ENCODE data around the gene PRR18.
"Not testable (repeated sequence)": the region's sequence is repeated elsewhere in the genome, so short reads cannot be mapped to it uniquely, and the experiment has no call there.

The PRR18 gene

GRCh38 chr6:166308033-166308768, at the start of gene PRR18:
PRR18 (minus strand) TSS chr6:166308392; CDS start chr6:166308142, 250 bp downstream.
- DNase-seq (ENCODE audit: low spot score) = peak; percentile 85

GRCh38 chr6:166355552-166355951, 47.4 kb upstream of the PRR18 start:
- no peak for DNase-seq (ENCODE audit: low spot score)

- DNase-seq (ENCODE audit: low spot score) = no peak
Observed at GRCh38 chr6:166354965-166355364, 46.8 kb upstream of the PRR18 start.

- DNase-seq (ENCODE audit: low spot score) = no peak
Observed at GRCh38 chr6:166354143-166354542, 46.0 kb upstream of the PRR18 start.

GRCh38 chr6:166353507-166353906, 45.3 kb upstream of the PRR18 start:
- no peak for DNase-seq (ENCODE audit: low spot score)

GRCh38 chr6:166352923-166353322, 44.7 kb upstream of the PRR18 start:
- no peak for DNase-seq (ENCODE audit: low spot score)

- peak; percentile 68 for DNase-seq (ENCODE audit: low spot score)
Observed at GRCh38 chr6:166351715-166352285, 43.6 kb upstream of the PRR18 start.

DNA sequence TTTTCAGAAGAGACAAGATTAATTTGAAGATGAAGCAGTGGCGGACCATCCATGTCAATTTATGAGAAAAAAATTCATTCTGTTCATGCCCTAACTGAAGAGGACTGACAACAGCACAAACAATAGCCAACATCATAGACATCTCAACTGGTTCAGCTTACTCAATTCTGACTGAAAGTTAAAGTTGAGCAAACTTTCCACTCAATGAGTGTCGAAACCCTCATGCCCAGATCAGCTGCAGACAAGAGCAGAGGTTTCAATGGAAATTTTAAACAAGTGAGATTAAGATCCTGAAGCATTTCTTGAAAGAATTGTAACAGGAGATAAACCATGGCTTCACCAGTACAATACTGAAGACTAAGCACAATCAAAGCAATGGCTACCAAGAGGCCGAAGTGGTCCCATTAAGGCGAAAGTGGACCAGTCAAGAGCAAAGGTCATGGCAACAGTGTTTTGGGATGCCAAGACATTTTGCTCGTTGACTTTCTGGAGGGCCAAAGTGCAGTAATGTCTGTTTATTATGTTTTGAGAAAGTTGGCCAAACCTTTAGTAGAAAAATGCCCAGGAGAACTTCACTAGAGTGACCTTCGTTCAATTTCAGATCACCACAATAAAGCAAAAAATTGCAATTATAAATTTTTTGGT, 40.2 kb upstream of the PRR18 start:
- no peak for DNase-seq (ENCODE audit: low spot score)

GRCh38 chr6:166346965-166347364, 38.8 kb upstream of the PRR18 start:
- no peak for DNase-seq (ENCODE audit: low spot score)

DNA sequence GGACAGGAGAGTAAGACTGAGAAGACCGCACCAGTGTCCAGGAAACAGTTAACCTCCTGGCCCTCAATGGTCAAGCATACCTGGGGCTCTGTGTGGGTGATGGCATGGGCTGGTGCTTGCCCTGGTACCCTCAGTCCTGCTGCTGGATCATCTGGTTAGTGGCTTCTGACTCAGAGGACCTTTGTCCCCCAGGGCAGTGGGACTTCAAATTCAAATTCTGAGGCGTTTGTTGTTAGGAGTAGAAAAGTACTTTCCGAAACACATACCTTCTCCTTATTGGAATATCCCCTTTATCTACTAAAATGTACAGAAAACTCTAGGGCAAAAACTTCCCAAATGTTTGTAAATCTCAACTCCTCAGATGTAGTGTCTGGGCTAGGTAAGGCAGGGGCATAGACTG, 38.3 kb upstream of the PRR18 start:
- DNase-seq (ENCODE audit: low spot score) = no peak

DNA sequence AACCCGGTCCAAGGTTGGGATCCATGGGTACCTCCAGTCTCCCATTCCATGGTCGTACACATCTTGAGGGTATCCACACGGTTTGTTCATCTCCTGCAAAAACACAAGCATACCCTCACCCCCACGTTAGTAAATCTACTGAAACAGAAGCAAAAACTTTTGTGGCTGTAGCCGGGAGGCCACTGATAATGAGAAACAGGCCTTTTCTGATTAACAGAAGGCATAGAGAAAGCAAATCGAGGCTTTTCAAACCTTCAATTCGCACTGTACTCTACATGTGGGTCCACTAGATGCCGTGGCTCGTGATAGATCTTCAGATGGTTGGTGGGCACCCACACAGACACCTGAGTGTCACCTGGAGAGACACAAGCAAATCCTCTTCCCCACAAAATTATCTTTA, 37.5 kb upstream of the PRR18 start:
- DNase-seq (ENCODE audit: low spot score) = not testable (repeated sequence)

GRCh38 chr6:166344921-166345320, 36.7 kb upstream of the PRR18 start:
- DNase-seq (ENCODE audit: low spot score) = not testable (repeated sequence)

DNA sequence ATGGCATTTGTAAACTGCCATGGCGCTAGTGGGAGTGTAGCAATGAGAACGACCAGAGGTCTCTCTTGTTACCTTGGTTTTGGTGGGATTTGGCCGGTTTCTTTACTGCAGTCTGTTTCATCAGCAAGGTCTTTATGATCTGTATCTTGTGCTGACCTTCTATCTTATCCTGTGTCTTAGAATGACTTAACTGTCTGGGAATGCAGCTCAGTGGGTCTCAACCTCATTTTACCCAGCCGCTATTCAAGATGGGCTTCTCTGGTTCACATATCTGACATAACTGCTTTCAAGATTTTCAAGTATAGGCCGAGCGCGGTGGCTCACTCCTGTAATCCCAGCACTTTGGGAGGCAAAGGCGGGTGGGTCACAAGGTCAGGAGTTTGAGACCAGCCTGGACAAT, 36.0 kb upstream of the PRR18 start:
- no peak for DNase-seq (ENCODE audit: low spot score)

DNA sequence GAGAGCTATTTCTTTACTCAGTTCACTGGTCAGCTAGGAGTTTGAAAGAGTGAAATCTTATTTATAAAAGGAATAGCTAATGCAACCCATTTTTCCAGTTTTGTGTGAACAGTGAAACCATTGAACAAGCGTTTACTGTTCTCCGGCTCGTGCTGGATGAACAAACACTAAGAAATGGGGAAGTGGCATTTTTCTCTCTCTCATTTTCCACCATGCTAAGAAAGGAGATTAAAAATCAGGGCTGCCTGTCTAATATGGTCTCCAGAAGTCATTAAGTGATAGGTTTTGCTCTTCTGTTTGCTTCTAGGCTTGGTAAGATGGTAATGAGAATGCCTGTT, 34.9 kb upstream of the PRR18 start:
- no peak for DNase-seq (ENCODE audit: low spot score)

- DNase-seq (ENCODE audit: low spot score) = peak; percentile 86
Observed at GRCh38 chr6:166342349-166343149, 34.4 kb upstream of the PRR18 start, which contains the start of gene SFT2D1. SFT2D1 (minus strand) TSS chr6:166342545; CDS start chr6:166342481, 64 bp downstream.

DNA sequence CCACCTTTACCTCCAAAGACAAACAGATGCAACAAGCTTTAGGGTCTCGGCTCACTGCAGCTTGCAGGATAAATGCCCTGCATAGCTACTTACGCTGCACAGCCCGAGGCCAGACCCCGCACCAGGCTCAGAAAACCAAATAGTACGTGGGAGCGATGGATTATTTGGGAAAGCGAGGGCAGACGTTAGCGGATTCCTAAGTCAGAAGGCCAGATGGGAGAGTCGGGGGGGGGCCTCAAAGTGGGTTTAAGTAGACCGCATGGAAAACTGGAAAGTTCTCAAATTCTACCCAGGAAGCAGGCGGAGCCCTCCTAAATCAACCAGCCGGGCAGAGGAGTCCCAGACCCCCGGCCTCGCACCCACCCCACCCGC, 33.8 kb upstream of the PRR18 start:
- DNase-seq (ENCODE audit: low spot score) = no peak

DNA sequence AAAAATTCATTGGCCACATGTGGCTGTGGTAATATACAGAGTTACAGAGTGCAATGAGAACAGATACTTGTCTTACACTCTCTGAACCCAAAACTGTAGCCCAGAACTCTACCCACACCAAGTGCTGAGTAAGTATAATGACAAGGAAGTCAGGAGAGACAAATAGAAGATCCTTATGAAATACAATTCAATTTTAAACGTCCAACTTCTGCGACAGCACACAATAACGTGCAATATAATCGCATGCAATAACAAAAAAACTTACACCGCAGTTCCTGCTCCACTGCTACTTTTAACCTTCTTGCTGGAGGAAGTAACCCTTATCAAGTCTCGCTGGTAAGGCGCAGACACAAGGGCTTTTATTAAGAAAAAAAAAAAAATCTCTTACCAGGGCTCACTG, 33.3 kb upstream of the PRR18 start:
- no peak for DNase-seq (ENCODE audit: low spot score)

- DNase-seq (ENCODE audit: low spot score) = no peak
Observed at GRCh38 chr6:166338854-166339253, 30.7 kb upstream of the PRR18 start.

DNA sequence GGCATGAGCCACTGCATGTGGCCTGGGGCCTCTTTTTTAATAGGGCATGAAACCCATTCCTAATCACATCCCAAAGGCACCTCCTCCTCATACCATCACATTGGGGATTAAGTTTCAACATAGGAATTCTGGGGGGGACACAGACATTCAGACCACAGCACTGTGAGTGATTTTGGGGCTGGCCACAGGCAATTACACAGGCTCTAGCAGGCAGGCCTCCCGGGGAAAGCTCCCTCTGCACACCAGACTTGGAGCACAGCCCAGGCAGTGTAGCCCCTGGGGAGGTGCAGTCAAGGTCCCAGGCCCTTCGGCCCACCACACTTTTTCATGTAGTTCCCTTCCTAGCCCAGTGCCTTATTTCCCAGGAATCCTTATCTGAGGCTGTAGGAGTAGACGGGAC, 28.7 kb upstream of the PRR18 start:
- no peak for DNase-seq (ENCODE audit: low spot score)

DNA sequence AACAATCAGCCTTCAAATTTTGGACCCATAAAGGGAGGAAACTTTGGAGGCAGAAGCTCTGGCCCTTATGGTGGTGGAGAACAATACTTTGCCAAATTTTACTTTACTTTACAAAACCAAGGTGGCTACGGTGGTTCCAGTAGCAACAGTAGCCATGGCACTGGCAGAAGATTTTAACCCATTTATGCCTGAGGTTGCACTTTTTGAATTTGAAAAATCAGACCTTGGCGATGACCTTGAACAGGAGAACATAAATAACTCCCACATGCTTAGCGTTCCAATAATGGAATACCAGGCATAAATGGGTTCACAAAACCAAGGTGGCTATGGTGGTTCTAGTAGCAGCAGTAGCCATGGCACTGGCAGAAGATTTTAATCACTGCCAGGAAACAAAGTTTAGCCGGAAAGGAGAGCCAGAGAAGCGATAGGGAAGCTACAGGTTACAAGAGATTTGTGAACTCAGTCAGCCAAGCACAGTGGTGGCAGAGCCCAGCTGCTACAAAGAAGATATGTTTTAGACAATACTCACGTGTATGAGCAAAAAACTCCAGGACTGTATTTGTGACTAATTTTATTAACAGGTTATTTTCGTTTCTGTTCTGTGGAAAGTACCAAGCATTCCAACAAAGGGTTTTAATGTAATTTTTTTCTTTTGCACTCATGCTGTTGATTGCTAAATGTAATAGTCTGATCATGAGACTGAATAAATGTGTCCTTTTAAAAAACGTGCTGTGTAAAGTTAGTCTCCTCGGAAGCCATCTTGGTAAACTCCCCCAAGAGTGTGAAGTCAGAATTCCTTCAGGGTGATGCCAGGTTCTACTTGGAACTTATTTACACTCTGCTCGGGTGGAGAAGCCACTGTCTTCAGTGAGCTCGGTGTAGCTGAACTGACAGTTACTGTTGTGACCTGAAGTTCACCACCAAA, 27.4 kb upstream of the PRR18 start:
- DNase-seq (ENCODE audit: low spot score) = no peak

DNA sequence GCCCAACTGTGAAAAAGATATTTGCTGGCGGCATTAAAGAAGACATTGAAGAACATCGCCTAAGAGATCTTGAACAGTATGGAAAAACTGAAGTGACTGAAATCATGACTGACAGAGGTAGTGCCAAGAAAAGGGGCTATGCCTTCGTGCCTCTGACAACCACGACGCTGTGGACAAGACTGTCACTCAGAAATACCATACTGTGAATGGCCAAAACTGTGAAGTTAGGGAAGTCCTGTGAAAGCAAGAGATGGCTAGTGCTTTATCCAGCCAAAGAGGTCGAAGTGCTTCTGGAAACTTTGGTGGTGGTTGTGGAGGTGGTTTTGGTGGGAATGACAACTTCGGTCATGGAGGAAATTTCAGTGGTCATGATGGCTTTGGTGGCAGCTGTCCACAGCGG, 26.7 kb upstream of the PRR18 start:
- DNase-seq (ENCODE audit: low spot score) = no peak
